Heart left ventricle (tissue), 13 donors: ENCODE results near the gene RLN3.

Source experiments
- POLR2A ChIP-seq, 2 donors: fragments of 450-650 bp; IDR thresholded peaks; one replicate each; pipeline ENCODE4 v1.6.1; 2017; ENCODE audit warnings: antibody characterized with exemption in 2 of 2, mild to moderate bottlenecking in 2 of 2, moderate library complexity in 2 of 2
- TF ChIP-seq, protein P1 (sequence below), 12 donors: fragments of 200-600 bp; sonication (generic) in 4 of 12; IDR thresholded peaks; one replicate each; pipeline versions ENCODE4 v1.5.0 to v1.8.0; 2018 to 2022; ENCODE audit warnings: antibody characterized with exemption in 12 of 12, mild to moderate bottlenecking in 5 of 12
- donor health status: ischemic (EF 13 %, LVEDD 7.1; RV severe dilation, severe dysfunction).
- donor health status: DM: no; HTN: yes; CAD: no.
- donor health status: DM: no; HTN: no; CAD: no.
- donor health status: ischemic (EF 25% LVEDD 6.9; RV normal size, moderate dysfunction).
- donor health status: ischemic (EF 25% LVEDD 5.7; RV mildly dilated, moderate dysfunction).
- donor health status: ischemic (EF 35%, LVEDD 5.7; RV mildly dilated, moderate dysfunction).
- donor health status: nonischemic (EF 11% LVEDD 7.7; RV severe dilation, severe dysfunction).
- donor health status: DM: yes; HTN: yes; CAD: no.
- donor health status: PGD.
- donor health status: ischemic (EF 29% LVEDD 5.4; RV normal size, mild dysfunction).
- donor health status: nonischemic (EF 23%, LVEDD 6.1; RV moderate dilation, normal function).

DNA sequence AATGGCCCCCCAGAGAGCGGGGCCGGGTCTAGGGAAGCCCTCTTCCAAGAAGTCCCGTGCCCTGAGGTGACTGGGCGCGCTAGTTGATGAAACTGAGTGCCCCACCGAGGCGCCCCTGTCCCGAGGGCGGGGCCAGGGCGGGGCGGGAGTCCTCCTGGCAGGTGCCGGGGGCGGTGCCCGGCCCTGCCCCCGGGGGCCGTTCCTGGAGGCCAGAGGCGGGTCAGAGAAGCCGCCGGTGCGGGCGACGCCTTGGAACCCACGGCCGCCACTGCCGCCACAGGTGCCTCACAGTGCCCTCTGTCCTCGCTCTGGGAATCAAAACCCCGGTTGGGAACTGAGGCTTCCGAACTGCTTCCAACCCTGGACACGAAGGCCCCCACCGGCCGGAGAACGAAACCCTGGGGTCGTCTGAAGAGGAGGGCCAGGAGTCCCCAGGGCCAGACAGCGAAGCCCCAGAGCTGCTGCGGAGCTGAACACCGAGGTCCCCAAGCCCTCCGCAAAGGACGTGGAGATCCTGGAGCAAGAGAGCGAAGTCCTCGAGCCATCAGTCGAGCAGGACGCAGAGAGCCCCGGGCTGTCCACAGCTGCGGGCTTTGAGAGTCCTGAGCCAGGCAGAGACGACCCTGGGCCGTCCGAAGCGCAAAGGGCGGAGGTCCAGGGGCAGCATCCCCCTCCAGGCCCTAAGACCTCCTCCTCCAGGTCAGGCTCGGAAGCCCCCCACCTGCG is 44.8 kb downstream of the RLN3 start, which contains the start of gene MISP3:
- TF ChIP-seq, protein P1, sequence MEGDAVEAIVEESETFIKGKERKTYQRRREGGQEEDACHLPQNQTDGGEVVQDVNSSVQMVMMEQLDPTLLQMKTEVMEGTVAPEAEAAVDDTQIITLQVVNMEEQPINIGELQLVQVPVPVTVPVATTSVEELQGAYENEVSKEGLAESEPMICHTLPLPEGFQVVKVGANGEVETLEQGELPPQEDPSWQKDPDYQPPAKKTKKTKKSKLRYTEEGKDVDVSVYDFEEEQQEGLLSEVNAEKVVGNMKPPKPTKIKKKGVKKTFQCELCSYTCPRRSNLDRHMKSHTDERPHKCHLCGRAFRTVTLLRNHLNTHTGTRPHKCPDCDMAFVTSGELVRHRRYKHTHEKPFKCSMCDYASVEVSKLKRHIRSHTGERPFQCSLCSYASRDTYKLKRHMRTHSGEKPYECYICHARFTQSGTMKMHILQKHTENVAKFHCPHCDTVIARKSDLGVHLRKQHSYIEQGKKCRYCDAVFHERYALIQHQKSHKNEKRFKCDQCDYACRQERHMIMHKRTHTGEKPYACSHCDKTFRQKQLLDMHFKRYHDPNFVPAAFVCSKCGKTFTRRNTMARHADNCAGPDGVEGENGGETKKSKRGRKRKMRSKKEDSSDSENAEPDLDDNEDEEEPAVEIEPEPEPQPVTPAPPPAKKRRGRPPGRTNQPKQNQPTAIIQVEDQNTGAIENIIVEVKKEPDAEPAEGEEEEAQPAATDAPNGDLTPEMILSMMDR (IDR thresholded peaks at IDR 0.05), result no peak
- TF ChIP-seq POLR2A (IDR thresholded peaks at IDR 0.05), result peak in 1 of 2 donors; percentile 57
